ENCODE measurements around the gene BCL7A.

DNA sequence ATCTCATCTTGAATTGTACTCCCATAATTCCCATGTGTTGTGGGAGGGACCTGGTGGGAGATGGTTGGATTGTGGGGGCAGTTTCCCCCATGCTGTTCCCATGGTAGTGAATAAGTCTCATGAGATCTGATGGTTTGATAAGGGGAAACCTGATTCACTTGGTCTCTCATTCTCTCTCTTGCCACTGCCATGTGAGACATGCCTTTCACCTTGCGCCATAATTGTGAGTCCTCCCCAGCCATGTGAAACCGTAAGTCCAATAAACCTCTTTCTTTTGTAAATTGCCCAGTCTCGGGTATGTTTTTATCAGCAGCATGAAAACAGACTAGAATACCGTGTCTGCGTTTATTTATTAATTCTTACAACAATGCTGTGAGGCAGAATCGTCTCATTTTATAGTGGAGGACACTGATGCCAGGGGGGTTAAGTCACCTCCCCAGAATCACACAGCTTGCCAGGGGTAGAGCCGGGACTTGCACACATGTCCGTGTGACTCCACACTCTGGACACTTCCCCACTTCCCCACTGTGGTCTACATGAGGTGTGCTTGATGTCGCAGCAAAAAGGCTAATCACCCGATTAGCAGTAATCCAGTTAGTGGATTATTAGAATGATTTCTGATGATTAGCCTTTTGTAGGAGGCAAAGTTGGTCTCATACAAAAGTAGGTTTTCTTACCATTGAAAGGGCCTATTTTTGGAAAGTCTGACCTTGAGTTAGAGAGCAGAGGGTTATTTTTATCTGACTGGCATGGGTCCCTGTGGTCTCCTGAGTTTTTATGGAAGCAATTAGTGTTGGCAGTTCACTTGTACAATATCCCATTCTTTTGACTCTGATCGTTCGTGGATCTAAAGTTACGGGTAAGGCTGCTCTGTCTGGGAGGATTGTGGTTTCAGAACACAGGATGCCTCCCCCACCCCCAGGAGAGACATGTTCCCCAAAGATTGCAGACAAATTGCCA, 47.4 kb upstream of the BCL7A start:
- TF ChIP-seq EZH2 (IDR thresholded peaks at IDR 0.05), result no peak
- TF ChIP-seq POLR2AphosphoS5 (IDR thresholded peaks at IDR 0.05; ENCODE audit: borderline replicate concordance, low read depth, low read length), result no peak
- TF ChIP-seq FOXP2 (optimal IDR thresholded peaks at IDR 0.05; ENCODE audit: control extremely low read depth, extremely low read length, insufficient read depth), result no peak

Measured in SK-N-MC (cell line).